ENCODE measurements around the gene XYLT2. TPM values are rescaled to one million over a fixed set of nuclear protein-coding genes. Genes with fewer than 3 reads are reported as not detected.

XYLT2 gene
- total RNA-seq, result 64.8 and 85.7 TPM in 2 replicates

GRCh38 chr17:50345432-50346312, at the start of gene XYLT2:
Gene XYLT2, plus strand, starts transcription at chr17:50346126. Its CDS starts 15 bp downstream, at chr17:50346141.

DNA sequence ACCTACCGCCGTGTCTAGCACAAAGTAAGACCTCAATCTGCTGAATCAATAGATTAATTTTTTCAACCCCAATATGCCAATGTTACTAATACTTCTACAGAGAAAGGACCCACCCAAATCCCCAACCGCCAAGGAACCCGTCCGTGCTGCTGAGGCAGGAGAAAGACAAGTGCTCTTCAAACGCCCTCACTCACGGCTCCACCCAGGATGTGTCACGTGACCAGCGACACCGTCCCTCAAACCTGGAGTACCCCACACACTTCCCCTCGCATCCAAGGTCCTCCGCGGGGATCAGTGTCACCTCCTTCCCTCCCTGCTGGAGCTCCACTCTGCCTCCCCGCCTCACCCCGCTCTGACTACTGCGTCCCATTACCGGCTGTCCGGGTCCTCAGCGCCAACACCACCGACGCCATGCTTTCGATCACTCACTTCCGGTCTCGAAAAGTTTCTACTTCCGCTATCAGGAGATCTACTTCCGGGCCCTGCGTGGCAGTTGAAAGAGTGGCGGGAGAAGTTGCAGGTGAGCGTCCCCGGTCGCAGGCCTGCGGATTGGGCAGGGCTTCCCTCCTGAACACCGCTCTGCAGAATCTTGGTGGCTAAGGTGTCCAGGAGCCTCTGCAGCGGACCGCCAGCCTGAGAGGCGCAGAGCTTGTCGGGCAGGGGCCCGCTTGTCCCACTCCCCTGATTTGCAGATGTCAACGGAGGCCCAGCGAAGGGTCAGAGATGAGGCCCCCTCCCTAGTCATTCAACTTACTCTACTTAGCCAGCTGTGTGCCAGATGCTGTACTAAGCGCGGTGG, 27.0 kb downstream of the XYLT2 start, which contains the start of the genes EME1 and MRPL27:
Gene EME1 (plus strand): TSS at position 472 of the 799 bp plus-strand sequence. CDS start 1,980 bp downstream, outside the sequence.
Gene MRPL27 (minus strand): TSS at position 427 of the 799 bp plus-strand sequence. CDS start 14 bp downstream, at position 413.

DNA sequence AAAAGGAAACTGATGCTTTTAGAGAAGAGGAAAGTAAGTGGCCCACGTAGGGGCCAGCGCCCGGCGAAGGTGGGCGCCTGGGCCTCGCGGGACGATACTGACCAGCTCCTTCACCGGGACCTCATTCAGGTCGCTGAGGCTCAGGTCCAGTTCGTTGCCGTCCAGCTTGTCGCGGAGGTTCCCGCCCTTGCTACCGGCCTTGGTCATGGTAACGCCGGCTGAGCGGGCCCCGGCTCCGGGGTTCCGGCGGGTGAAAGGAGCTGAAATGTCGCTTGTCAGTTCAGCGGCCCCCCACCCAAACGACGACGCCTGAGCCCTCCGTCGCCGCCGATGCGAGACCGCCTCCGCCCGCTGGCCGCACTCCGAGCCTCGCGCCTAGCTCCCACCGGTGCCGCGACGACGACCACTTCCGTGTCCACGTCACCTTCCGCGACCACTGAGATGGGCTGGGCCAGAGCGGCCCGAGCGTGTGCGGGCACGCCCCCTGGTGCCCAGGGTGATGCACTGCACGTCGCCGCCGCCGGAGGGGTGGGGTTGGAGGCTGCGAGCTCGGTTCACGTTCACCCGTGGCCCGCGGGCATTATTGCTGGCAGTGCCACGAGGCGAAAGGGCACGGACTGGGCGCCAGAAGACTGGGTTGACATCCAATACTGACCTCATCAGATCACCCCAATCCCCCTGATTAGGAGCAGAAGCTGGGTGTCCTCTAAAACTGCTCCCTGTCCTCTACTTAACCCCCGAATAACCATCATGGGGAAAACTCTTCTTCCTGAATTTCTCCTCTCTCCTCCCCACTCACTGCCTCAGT, 51.4 kb downstream of the XYLT2 start, which contains the start of gene LRRC59:
Gene LRRC59 (minus strand): TSS at position 413 of the 808 bp plus-strand sequence. CDS start 206 bp downstream, at position 207.

Other genes starting within 250 kb of the XYLT2 start
- gene SAMD14, start 216.0 kb upstream of the XYLT2 start, total RNA-seq, result 1.5 and 3.7 TPM in 2 replicates
- 29.0 and 61.5 TPM in 2 replicates for gene PPP1R9B, start 195.4 kb upstream of the XYLT2 start, total RNA-seq
- gene SGCA, start 180.1 kb upstream of the XYLT2 start, total RNA-seq, result 2.1 and 23.7 TPM in 2 replicates
- gene COL1A1, start 144.5 kb upstream of the XYLT2 start, total RNA-seq, result 508 and 731 TPM in 2 replicates
- gene TMEM92, start 71.7 kb upstream of the XYLT2 start, total RNA-seq, result not detected in 2 replicates
- gene MRPL27, start 27.1 kb downstream of the XYLT2 start, total RNA-seq, result 51.9 and 95.9 TPM in 2 replicates
- gene EME1, start 27.1 kb downstream of the XYLT2 start, total RNA-seq, result 3.7 and 18.0 TPM in 2 replicates
- gene LRRC59, start 51.4 kb downstream of the XYLT2 start, total RNA-seq, result 133 and 352 TPM in 2 replicates
- gene ACSF2, start 80.1 kb downstream of the XYLT2 start, total RNA-seq, result 13.2 and 44.3 TPM in 2 replicates
- not detected in 2 replicates for gene CHAD, start 122.8 kb downstream of the XYLT2 start, total RNA-seq
- 16.9 and 20.1 TPM in 2 replicates for gene RSAD1, start 132.7 kb downstream of the XYLT2 start, total RNA-seq
- 0.77 and 2.3 TPM in 2 replicates for gene MYCBPAP, start 162.3 kb downstream of the XYLT2 start, total RNA-seq
- gene EPN3, start 186.6 kb downstream of the XYLT2 start, total RNA-seq, result not detected in 2 replicates
- 40.1 and 59.2 TPM in 2 replicates for gene SPATA20, start 201.0 kb downstream of the XYLT2 start, total RNA-seq
- gene CACNA1G, start 214.6 kb downstream of the XYLT2 start, total RNA-seq, result under 0.01 TPM in 2 replicates

All from regular cardiac myocyte (primary cell).